HepG2 (cell line): ENCODE measurements around the gene SGCD. TPM values are rescaled to one million over a fixed set of nuclear protein-coding genes. Genes with fewer than 3 reads are reported as not detected.

Source experiments
- ATAC-seq: fragments of 200-7000 bp; cut with Tn5 transposase; 3 replicates; pipeline ENCODE4 v1.9.1; 2020; ENCODE audit warnings: mild to moderate bottlenecking, moderate library complexity
- BruUV-seq: library from RNA; stranded (reverse); fragments of 400-500 nt; replicated peaks from 2 replicates; lab custom pipeline; 2021; lab: Mats Ljungman, UMichigan
- CTCF ChIA-PET: fragments of 300-600 bp; formaldehyde crosslinking; extraction: SDS; loops from one replicate; lab custom pipeline; 2021; ENCODE audit warnings: low total read pairs, inconsistent platforms, low intra/inter-chr PET ratio; lab: Yijun Ruan, JAX
- POLR2A ChIA-PET: fragments of 350-600 bp; sonication (Branson Sonifier 250); formaldehyde crosslinking; loops from one replicate; lab custom pipeline; 2020; ENCODE audit warnings: antibody characterized with exemption, inconsistent platforms; lab: Yijun Ruan, JAX
- DNase-seq: peaks from one replicate; pipeline ENCODE4 v3.0.0-alpha.2; 2015; ENCODE audit warnings: low spot score
- FAIRE-seq: peaks from 3 replicates; lab custom pipeline; 2011; peaks lifted over from hg19 to GRCh38; lab: Jason Lieb, UNC
- H2AFZ ChIP-seq: one replicate; pipeline ENCODE4 v1.6.1; 2011; ENCODE audit warnings: low read length, inconsistent platforms
- H3K27ac ChIP-seq: fragments of 300-600 bp; 3 replicates; pipeline ENCODE4 v1.8.0; 2011; ENCODE audit warnings: mixed run types, mild to moderate bottlenecking, mixed read lengths, low read length, inconsistent platforms; ENCODE audit not compliant: insufficient read depth; ENCODE audit errors: extremely low read length
- H3K27me3 ChIP-seq, 2 experiments: fragments of 200-600 bp in 1 of 2; 2 replicates in 1 of 2; 3 replicates in 1 of 2; pipeline versions ENCODE4 v1.6.0 to v1.8.0; 2011; ENCODE audit warnings: low read length in 2 of 2, mild to moderate bottlenecking in 2 of 2, moderate library complexity in 2 of 2, inconsistent platforms in 1 of 2; ENCODE audit not compliant: insufficient read depth in 2 of 2, control insufficient read depth in 1 of 2
- H3K36me3 ChIP-seq, 2 experiments: fragments of 200-600 bp in 1 of 2; replicated peaks in 1 of 2; 2 replicates in 1 of 2; 3 replicates in 1 of 2; pipeline versions ENCODE4 v1.5.1 to v1.8.0; 2011; ENCODE audit warnings: low read length in 2 of 2, inconsistent platforms in 1 of 2; ENCODE audit not compliant: insufficient read depth in 2 of 2, control insufficient read depth in 1 of 2
- H3K4me1 ChIP-seq: 2 replicates; pipeline ENCODE4 v1.5.1; 2012; ENCODE audit warnings: low read length, inconsistent platforms; ENCODE audit not compliant: insufficient read depth
- H3K4me2 ChIP-seq: 2 replicates; pipeline ENCODE4 v1.6.0; 2011; ENCODE audit warnings: low read depth, low read length, inconsistent platforms
- H3K4me3 ChIP-seq, 3 experiments: fragments of 200-600 bp in 1 of 3; sonication (generic), shearing (Covaris generic) in 1 of 3; replicated peaks in 1 of 3; 2 replicates each; pipeline ENCODE4 v1.5.1; 2011 to 2016; ENCODE audit warnings: low read length in 3 of 3, inconsistent platforms in 2 of 3, low read depth in 2 of 3, mild to moderate bottlenecking in 2 of 3, control low read depth in 1 of 3, mixed read lengths in 1 of 3; ENCODE audit not compliant: insufficient read depth in 1 of 3
- H3K79me2 ChIP-seq: one replicate; pipeline ENCODE4 v1.6.1; 2011; ENCODE audit warnings: low read length, inconsistent platforms; ENCODE audit not compliant: insufficient read depth
- H3K9ac ChIP-seq: 2 replicates; pipeline ENCODE4 v1.6.0; 2011; ENCODE audit warnings: mild to moderate bottlenecking, low read depth, low read length, inconsistent platforms; ENCODE audit not compliant: insufficient read depth
- H3K9me3 ChIP-seq: 2 replicates; pipeline ENCODE4 v1.5.1; 2012; ENCODE audit warnings: mild to moderate bottlenecking, low read length
- H4K20me1 ChIP-seq: 2 replicates; pipeline ENCODE4 v1.6.0; 2011; ENCODE audit warnings: inconsistent platforms, mild to moderate bottlenecking, low read length, moderate library complexity; ENCODE audit not compliant: insufficient read depth
- FOXC1 ChIP-seq: sonication (generic); formaldehyde crosslinking; IDR thresholded peaks from 2 replicates; pipeline ENCODE4 v1.8.0; 2022; ENCODE audit warnings: mild to moderate bottlenecking, missing genetic modification reagents, borderline replicate concordance
- FOXO1 ChIP-seq: sonication (generic); formaldehyde crosslinking; IDR thresholded peaks from 2 replicates; pipeline ENCODE4 v1.4.0; 2020; ENCODE audit warnings: missing genetic modification reagents
- MED13 ChIP-seq: sonication (generic); formaldehyde crosslinking; IDR thresholded peaks from 2 replicates; pipeline ENCODE4 v1.5.0; 2020; ENCODE audit warnings: missing genetic modification reagents
- PHB2 ChIP-seq: fragments of 450-650 bp; IDR thresholded peaks from 2 replicates; pipeline ENCODE4 v1.6.1; 2018; ENCODE audit not compliant: partially characterized antibody
- PRDM4 ChIP-seq: sonication (generic); formaldehyde crosslinking; IDR thresholded peaks from 2 replicates; pipeline ENCODE4 v1.9.0; 2021; ENCODE audit warnings: missing genetic modification reagents, borderline replicate concordance
- SPEN ChIP-seq: sonication (generic); formaldehyde crosslinking; IDR thresholded peaks from 2 replicates; pipeline ENCODE4 v1.5.1; 2020; ENCODE audit warnings: low read depth, mild to moderate bottlenecking, missing genetic modification reagents
- ZFAT ChIP-seq: sonication (generic); formaldehyde crosslinking; conservative IDR thresholded peaks from 2 replicates; pipeline ENCODE4 v1.8.1; 2023; ENCODE audit warnings: missing genetic modification reagents, inconsistent platforms
- ZFP91 ChIP-seq: sonication (generic); formaldehyde crosslinking; IDR thresholded peaks from 2 replicates; pipeline ENCODE4 v1.9.0; 2022; ENCODE audit warnings: missing genetic modification reagents, mild to moderate bottlenecking, borderline replicate concordance
- ZNF225 ChIP-seq: sonication (generic); formaldehyde crosslinking; IDR thresholded peaks from 2 replicates; pipeline ENCODE4 v1.4.0; 2020; ENCODE audit warnings: mild to moderate bottlenecking, missing genetic modification reagents
- ZNF558 ChIP-seq: sonication (generic); formaldehyde crosslinking; IDR thresholded peaks from 2 replicates; pipeline ENCODE4 v1.9.0; 2022; ENCODE audit warnings: mild to moderate bottlenecking, missing genetic modification reagents, borderline replicate concordance
- ZNF878 ChIP-seq: sonication (generic); formaldehyde crosslinking; IDR thresholded peaks from 2 replicates; pipeline ENCODE4 v1.8.1; 2023; ENCODE audit warnings: mild to moderate bottlenecking, missing genetic modification reagents, moderate library complexity
- WGBS: methylation state at CpG from one replicate; pipeline ENCODE4 v1.1.6; 2017; ENCODE audit warnings: low lambda C conversion rate; 5-methylcytosine and 5-hydroxymethylcytosine counted together
- in situ Hi-C: cut with HindIII; loops from 2 replicates; pipeline ENCODE4 v1.10.0; 2017; ENCODE audit warnings: low pct_unique_long_range_greater_than_20kb; ENCODE audit not compliant: extremely low pct_ligation_motif_present
- intact Hi-C: fragments of 100-400 bp; cut with micrococcal nuclease; formaldehyde crosslinking; loops from one replicate; pipeline ENCODE4 v1.10.0; 2022; ENCODE audit not compliant: unreplicated experiment
- polyA plus RNA-seq, 8 experiments: library from polyadenylated mRNA; depleted of rRNA in 3 of 8; stranded (reverse) in 7 of 8; unstranded in 1 of 8; fragments of >200 nt; fragmentation: Illumina TruSeq in 4 of 8; extraction: Trizol in 4 of 8; gene quantifications; 2 replicates each; pipeline versions ENCODE4 v1.2.1 to v1.2.3, GENCODE V29; 2011 to 2016; ENCODE audit warnings: low read depth in 4 of 8, missing spikeins in 1 of 8, mixed read lengths in 1 of 8; ENCODE audit not compliant: insufficient read depth in 1 of 8
- total RNA-seq, 5 experiments: library from RNA; depleted of rRNA; stranded (reverse); fragments of >200 nt; fragmentation: Illumina TruSeq; extraction: Trizol; gene quantifications; 2 replicates each; pipeline ENCODE4 v1.2.3, GENCODE V29; 2016; ENCODE audit warnings: low read depth in 1 of 5

SGCD gene
- total and polyA plus RNA-seq, 2 of the 13 experiments (the other 11 are each of a cell fraction or from before 2014, with no cell fraction given), result not detected

- Histone ChIP-seq H3K27ac (no peak overlapping the region), H3K4me2 (no peak overlapping the region)
- ATAC-seq, result no peak
Observed at GRCh38 chr5:156393980-156394379, 67.0 kb downstream of the SGCD start.

GRCh38 chr5:156394642-156395305 is 67.8 kb downstream of the SGCD start:
- 31% methylated on average over 6 of the region's 6 CpGs for WGBS
- Histone ChIP-seq H4K20me1 (no peaks in the 10 kb centered on the region), H3K9me3 (no peaks in the 10 kb centered on the region), H3K4me3 (no peak overlapping the region), H2AFZ (no peak overlapping the region), H3K36me3 (no peaks in the 10 kb centered on the region), H3K9ac (no peak overlapping the region), H3K27me3 (no peaks in the 10 kb centered on the region), H3K27ac (no peak overlapping the region), H3K4me2 (no peak overlapping the region), H3K4me1 (peaks cover 7% of the 10 kb centered on the region; the same call in 1 of the 2 replicates), H3K79me2 (no peaks in the 10 kb centered on the region)
- FAIRE-seq (no peak), ATAC-seq (no peak), DNase-seq (no peak)
- in situ Hi-C loops, result no loop called here
- BruUV-seq, result no TSS peak
- intact Hi-C loops, result no loop called here
- ChIA-PET CTCF (no interaction called here), POLR2A (no interaction called here)
- TF ChIP-seq ZFAT (CRISPR knock-in tag) (no peak), SPEN (CRISPR knock-in tag) (no peak), PRDM4 (no peak), MED13 (no peak), ZNF558 (CRISPR knock-in tag) (no peak), PHB2 (no peak)

More at GRCh38 chr5:156393980-156394379, 67.0 kb downstream of the SGCD start:
- TF ChIP-seq ZNF878 (CRISPR knock-in tag), result no peak
- no peak for TF ChIP-seq ZFP91 (CRISPR knock-in tag)
- TF ChIP-seq ZNF225 (CRISPR knock-in tag), result no peak
- TF ChIP-seq FOXC1, result no peak
- TF ChIP-seq FOXO1, result no peak
- no peak overlapping the region for H3K4me3 ChIP-seq
- H3K27me3 ChIP-seq, result no peaks in the 10 kb centered on the region
- WGBS, result 38% methylated on average over 1 of the region's 1 CpG
- FAIRE-seq (no peak), DNase-seq (no peak)
- H4K20me1 ChIP-seq, result no peaks in the 10 kb centered on the region
- H3K9ac ChIP-seq, result no peak overlapping the region
- no peaks in the 10 kb centered on the region for H3K79me2 ChIP-seq
- H3K9me3 ChIP-seq, result no peaks in the 10 kb centered on the region
- in situ Hi-C loops, result no loop called here
- no TSS peak for BruUV-seq
- intact Hi-C loops, result no loop called here
- H3K36me3 ChIP-seq, result no peaks in the 10 kb centered on the region
- ChIA-PET POLR2A (no interaction called here), CTCF (no interaction called here)
- H2AFZ ChIP-seq, result no peak overlapping the region
- H3K4me1 ChIP-seq, result 0 out of 2 replicates have a peak, but pooled peaks cover under 1% of the 10 kb centered on the region
